Fibroblast of lung (primary cell): Measurements from ENCODE around the gene DCLK2.

Experiments
- CTCF ChIP-seq, 2 donors: IDR thresholded peaks in 1 of 2; conservative IDR thresholded peaks in 1 of 2; 1 replicate in 1 of 2; 2 replicates in 1 of 2; pipeline ENCODE4 v1.5.1; 2011 to 2012; ENCODE audit warnings: low read length in 2 of 2, control low read depth in 1 of 2, inconsistent platforms in 1 of 2, low read depth in 1 of 2, mild to moderate bottlenecking in 1 of 2
- EZH2 ChIP-seq: IDR thresholded peaks from 2 replicates; pipeline ENCODE4 v1.5.1; 2012; ENCODE audit warnings: low read length, control low read depth, mild to moderate bottlenecking; ENCODE audit errors: missing control alignments

DNA sequence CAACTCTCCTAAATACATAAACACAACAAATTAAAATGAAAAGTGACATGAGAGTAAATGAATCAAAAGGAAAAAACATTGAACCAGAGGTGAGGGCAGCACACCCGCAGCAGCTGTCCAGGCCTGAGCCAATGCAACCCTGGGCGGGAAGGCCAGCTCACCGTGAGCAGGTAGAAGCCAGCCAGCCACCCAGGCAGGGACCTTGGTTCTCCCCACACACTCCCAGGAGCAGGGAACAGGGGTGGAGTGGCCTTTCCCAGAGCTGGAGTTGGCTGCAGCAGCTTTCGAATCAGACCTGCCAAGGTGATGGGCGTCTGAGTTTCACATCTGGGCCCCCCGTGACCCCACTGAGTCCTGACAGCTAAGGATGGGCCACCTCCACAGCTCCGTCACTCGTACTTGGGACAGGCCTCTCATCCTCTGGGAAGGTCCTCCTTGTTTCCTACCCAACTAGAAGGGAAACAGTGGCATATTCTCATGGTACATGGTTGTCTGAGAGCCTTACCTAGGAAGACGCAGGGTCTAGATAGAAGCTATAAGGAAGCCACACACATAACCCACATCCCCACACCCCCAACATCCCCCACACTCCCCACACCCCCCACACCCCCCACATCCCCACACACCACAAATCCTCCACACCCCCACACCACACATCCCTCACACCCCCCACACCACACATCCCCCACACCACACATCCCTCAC lies 172.2 kb downstream of the DCLK2 start:
- TF ChIP-seq CTCF (conservative IDR thresholded peaks at IDR 0.05 in 1 of 2, IDR thresholded peaks at IDR 0.05 in 1 of 2; ENCODE audit: low read depth in 1 of 2, low read length in 2 of 2): no peak
- TF ChIP-seq EZH2: no peak
